Calu3 (cell line): ENCODE measurements around the gene AP2M1. TPM values are rescaled to one million over a fixed set of nuclear protein-coding genes. Genes with fewer than 3 reads are reported as not detected.

Experiments used
- Bru-seq: library from RNA; stranded (reverse); fragments of 400-500 nt; gene quantifications from one replicate; lab custom pipeline; 2021; lab: Mats Ljungman, UMichigan
- BruChase-seq, 2 experiments: library from RNA; stranded (reverse); fragments of 400-500 nt; gene quantifications; one replicate each; lab custom pipeline; 2021; lab: Mats Ljungman, UMichigan
- BruUV-seq: library from RNA; stranded (reverse); fragments of 400-500 nt; replicated peaks from 2 replicates; lab custom pipeline; 2021; lab: Mats Ljungman, UMichigan
- CTCF ChIA-PET: fragments of 300-600 bp; sonication (Branson Sonifier 250); formaldehyde crosslinking; loops from one replicate; lab custom pipeline; 2022; ENCODE audit warnings: antibody characterized with exemption; lab: Charles Lee
- DNase-seq: peaks from one replicate; pipeline ENCODE4 v3.0.0; 2022
- H3K27ac Mint-ChIP-seq: one replicate; pipeline ENCODE4 v1.8.0; 2022; ENCODE audit warnings: mixed read lengths; ENCODE audit not compliant: unreplicated experiment
- H3K27me3 Mint-ChIP-seq: one replicate; pipeline ENCODE4 v1.8.0; 2022; ENCODE audit warnings: mixed read lengths; ENCODE audit not compliant: unreplicated experiment
- H3K36me3 Mint-ChIP-seq: one replicate; pipeline ENCODE4 v1.8.0; 2022; ENCODE audit warnings: mild to moderate bottlenecking, moderate library complexity, mixed read lengths; ENCODE audit not compliant: insufficient read depth, unreplicated experiment
- H3K4me1 Mint-ChIP-seq: one replicate; pipeline ENCODE4 v1.8.0; 2022; ENCODE audit warnings: mild to moderate bottlenecking, low read depth, mixed read lengths; ENCODE audit not compliant: unreplicated experiment
- H3K4me3 Mint-ChIP-seq: one replicate; pipeline ENCODE4 v1.8.0; 2022; ENCODE audit warnings: mild to moderate bottlenecking, low read depth, moderate library complexity, mixed read lengths; ENCODE audit not compliant: unreplicated experiment
- H3K9me3 Mint-ChIP-seq: one replicate; pipeline ENCODE4 v1.8.0; 2022; ENCODE audit warnings: low read depth, mixed read lengths; ENCODE audit not compliant: unreplicated experiment
- CTCF ChIP-seq: fragments of 200-600 bp; IDR thresholded peaks from one replicate; pipeline ENCODE4 v1.8.0; 2022; ENCODE audit warnings: antibody characterized with exemption; ENCODE audit not compliant: unreplicated experiment
- intact Hi-C: fragments of 100-400 bp; cut with micrococcal nuclease; formaldehyde crosslinking; loops from one replicate; pipeline ENCODE4 v1.10.0; 2022; ENCODE audit not compliant: unreplicated experiment
- long read RNA-seq: library from polyadenylated mRNA; stranded (forward); transcript quantifications from one replicate; pipeline ENCODE4 v2.0.0, GENCODE V29; 2022
- total RNA-seq: library from RNA; stranded (reverse); gene quantifications from 2 replicates; pipeline ENCODE4 v1.2.3, GENCODE V29; 2022

AP2M1 gene
- total RNA-seq (394 and 401 TPM in 2 replicates), Bru-seq, nascent RNA (percentile 87 among the genes with signal in this experiment), BruChase-seq, experiment 1, labeled RNA remaining after a 6-hour chase (percentile 97 among the genes with signal in this experiment), BruChase-seq, experiment 2, labeled RNA remaining after a 2-hour chase (percentile 93 among the genes with signal in this experiment)
- long read RNA-seq, transcript AP2M1-202 (11 exons, 2,091 nt): major isoform, 318 of 988 reads
- long read RNA-seq, transcript AP2M1-207 (10 exons, 1,950 nt): minor isoform, 6 of 988 reads
- long read RNA-seq, partial matches to known transcripts: 61 of 988 reads
- long read RNA-seq, other reads (novel, unspliced or antisense): 603 of 988 reads

GRCh38 chr3:184174646-184175492, at the start of gene AP2M1:
AP2M1 (plus strand) TSS chr3:184174855; CDS start chr3:184176994, 2,139 bp downstream.
- intact Hi-C loops: no loop called here

GRCh38 chr3:184126006-184126405, 48.6 kb upstream of the AP2M1 start:
- TF ChIP-seq CTCF: no peak
- no TSS peak for BruUV-seq
- Mint-ChIP-seq H3K27me3 (no peaks in the 10 kb centered on the region), H3K4me1 (no peaks in the 10 kb centered on the region), H3K9me3 (no peaks in the 10 kb centered on the region), H3K4me3 (no peak overlapping the region), H3K27ac (no peak overlapping the region), H3K36me3 (no peaks in the 10 kb centered on the region)
- CTCF ChIA-PET: no interaction called here
- intact Hi-C loops: no loop called here
- DNase-seq: no peak

More at GRCh38 chr3:184174646-184175492, at the start of gene AP2M1:
- Mint-ChIP-seq H3K4me1 (peaks cover 8% of the 10 kb centered on the region), H3K27me3 (no peaks in the 10 kb centered on the region), H3K27ac (peak within 1 kb of the TSS; percentile 50), H3K4me3 (peak within 1 kb of the TSS; percentile 85), H3K9me3 (no peaks in the 10 kb centered on the region), H3K36me3 (peaks cover 53% of the 10 kb centered on the region)
- no peak for TF ChIP-seq CTCF
- DNase-seq: peak; percentile 100
- BruUV-seq: no TSS peak
- CTCF ChIA-PET: interaction anchor here (0.6 to 1.6 kb wide), 7 partner anchors 30 to 1400 kb away, joined by 3 to 9 read pairs (median 4); no protein-coding TSS in a partner anchor

GRCh38 chr3:184129012-184129411, 45.6 kb upstream of the AP2M1 start:
- no peaks in the 10 kb centered on the region for H3K9me3 Mint-ChIP-seq
- H3K27me3 Mint-ChIP-seq: no peaks in the 10 kb centered on the region
- H3K27ac Mint-ChIP-seq: no peak overlapping the region
- DNase-seq: peak; percentile 55
- intact Hi-C loops: no loop called here
- no TSS peak for BruUV-seq
- peaks cover 9% of the 10 kb centered on the region for H3K36me3 Mint-ChIP-seq
- peaks cover 8% of the 10 kb centered on the region for H3K4me1 Mint-ChIP-seq
- TF ChIP-seq CTCF: peak; percentile 27
- H3K4me3 Mint-ChIP-seq: no peak overlapping the region
- CTCF ChIA-PET: interaction anchor here (0.6 kb wide), 2 partner anchors 123 to 154 kb away, joined by 3 to 4 read pairs; no protein-coding TSS in a partner anchor

- intact Hi-C loops: loop anchor here (5.0 kb wide), 1 partner anchor 236 kb away; no protein-coding TSS in a partner anchor
These were observed 41.7 kb upstream of the AP2M1 start for GRCh38 chr3:184132945-184133344.

More at GRCh38 chr3:184132945-184133344, 41.7 kb upstream of the AP2M1 start:
- H3K27me3 Mint-ChIP-seq: no peaks in the 10 kb centered on the region
- peaks cover 32% of the 10 kb centered on the region for H3K4me1 Mint-ChIP-seq
- no peak for DNase-seq
- no peak for TF ChIP-seq CTCF
- BruUV-seq: no TSS peak
- CTCF ChIA-PET: no interaction called here
- no peak overlapping the region for H3K27ac Mint-ChIP-seq
- no peaks in the 10 kb centered on the region for H3K9me3 Mint-ChIP-seq
- peak overlapping the region; percentile 99 for H3K4me3 Mint-ChIP-seq
- H3K36me3 Mint-ChIP-seq: peaks cover 48% of the 10 kb centered on the region
